Neural progenitor cell (in vitro differentiated cells): Measurements from ENCODE around the gene NGF.

Experiments used
- EZH2phosphoT487 ChIP-seq: fragments of 200-600 bp; sonication (generic); IDR thresholded peaks from 2 replicates; pipeline ENCODE4 v1.6.1; 2017; ENCODE audit warnings: antibody characterized with exemption
- TF ChIP-seq, protein P1 (sequence below): fragments of 200-600 bp; sonication (generic); IDR thresholded peaks from 2 replicates; pipeline ENCODE4 v1.5.1; 2017; ENCODE audit warnings: antibody characterized with exemption, mild to moderate bottlenecking

DNA sequence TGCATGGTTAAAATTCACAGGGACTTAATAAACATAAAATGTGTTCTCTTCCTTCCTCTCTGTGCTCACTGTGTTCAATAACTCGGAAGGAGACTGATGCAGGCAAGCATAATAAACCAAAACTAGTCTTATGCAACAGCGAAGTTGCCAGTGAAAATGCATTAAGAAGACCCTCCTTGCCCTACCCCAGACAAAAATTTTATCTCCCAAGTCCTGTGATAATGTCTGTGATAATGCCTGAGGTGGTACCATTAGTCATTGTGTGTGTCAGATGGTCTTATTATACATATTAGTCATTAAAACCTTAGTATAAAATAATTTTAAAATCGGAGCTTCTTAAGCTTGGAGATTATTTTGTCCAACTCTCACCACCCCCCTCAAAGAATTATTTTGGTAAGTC, 97.8 kb downstream of the NGF start:
- TF ChIP-seq, protein P1, sequence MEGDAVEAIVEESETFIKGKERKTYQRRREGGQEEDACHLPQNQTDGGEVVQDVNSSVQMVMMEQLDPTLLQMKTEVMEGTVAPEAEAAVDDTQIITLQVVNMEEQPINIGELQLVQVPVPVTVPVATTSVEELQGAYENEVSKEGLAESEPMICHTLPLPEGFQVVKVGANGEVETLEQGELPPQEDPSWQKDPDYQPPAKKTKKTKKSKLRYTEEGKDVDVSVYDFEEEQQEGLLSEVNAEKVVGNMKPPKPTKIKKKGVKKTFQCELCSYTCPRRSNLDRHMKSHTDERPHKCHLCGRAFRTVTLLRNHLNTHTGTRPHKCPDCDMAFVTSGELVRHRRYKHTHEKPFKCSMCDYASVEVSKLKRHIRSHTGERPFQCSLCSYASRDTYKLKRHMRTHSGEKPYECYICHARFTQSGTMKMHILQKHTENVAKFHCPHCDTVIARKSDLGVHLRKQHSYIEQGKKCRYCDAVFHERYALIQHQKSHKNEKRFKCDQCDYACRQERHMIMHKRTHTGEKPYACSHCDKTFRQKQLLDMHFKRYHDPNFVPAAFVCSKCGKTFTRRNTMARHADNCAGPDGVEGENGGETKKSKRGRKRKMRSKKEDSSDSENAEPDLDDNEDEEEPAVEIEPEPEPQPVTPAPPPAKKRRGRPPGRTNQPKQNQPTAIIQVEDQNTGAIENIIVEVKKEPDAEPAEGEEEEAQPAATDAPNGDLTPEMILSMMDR, result no peak
- TF ChIP-seq EZH2phosphoT487, result no peak
